Sigmoid colon (tissue), 4 donors: ENCODE measurements around the gene ADH7.

ENCODE experiments used
- CTCF ChIP-seq, 4 experiments: fragments of 450-650 bp in 3 of 4; fragments of 200-600 bp in 1 of 4; IDR thresholded peaks; one replicate each; pipeline ENCODE4 v1.5.1; 2016 to 2019; ENCODE audit warnings: antibody characterized with exemption in 4 of 4, mild to moderate bottlenecking in 3 of 4, moderate library complexity in 2 of 4
- EP300 ChIP-seq, 4 donors: sonication (generic); formaldehyde crosslinking; IDR thresholded peaks; one replicate each; pipeline ENCODE4 v1.6.1; 2017; ENCODE audit warnings: antibody characterized with exemption in 4 of 4
- POLR2A ChIP-seq, 2 donors: fragments of 450-650 bp; IDR thresholded peaks; one replicate each; pipeline ENCODE4 v1.6.1; 2016; ENCODE audit warnings: antibody characterized with exemption in 2 of 2, mild to moderate bottlenecking in 2 of 2, moderate library complexity in 2 of 2

- TF ChIP-seq CTCF (IDR thresholded peaks at IDR 0.05) = no peak
- no peak for TF ChIP-seq POLR2A (IDR thresholded peaks at IDR 0.05)
- no peak for TF ChIP-seq EP300 (IDR thresholded peaks at IDR 0.05)
These were observed 68.7 kb downstream of the ADH7 start for GRCh38 chr4:99366491-99366890.
